Measurements from ENCODE around the gene PALD1.

The PALD1 gene

GRCh38 chr10:70497120-70497545, 18.6 kb downstream of the PALD1 start:
- no peak overlapping the region for H3K4me3 ChIP-seq (ENCODE audit: low read depth, low read length)
- TF ChIP-seq CTCF (IDR thresholded peaks at IDR 0.05; ENCODE audit: low read depth, low read length, missing control alignments), result no peak
- no peak for DNase-seq (ENCODE audit: low read depth)
- in situ Hi-C loops (cut with HindIII; ENCODE audit: low sequenced_read_pairs), result no loop called here

- H3K4me3 ChIP-seq (ENCODE audit: low read depth, low read length), result no peak overlapping the region
- in situ Hi-C loops (cut with HindIII; ENCODE audit: low sequenced_read_pairs), result no loop called here
- no peak for TF ChIP-seq CTCF (IDR thresholded peaks at IDR 0.05; ENCODE audit: low read depth, low read length, missing control alignments)
- no peak for DNase-seq (ENCODE audit: low read depth)
Observed at GRCh38 chr10:70498970-70499835, 20.6 kb downstream of the PALD1 start.

GRCh38 chr10:70499836-70500167, 21.2 kb downstream of the PALD1 start:
- H3K4me3 ChIP-seq (ENCODE audit: low read depth, low read length), result no peak overlapping the region
- in situ Hi-C loops (cut with HindIII; ENCODE audit: low sequenced_read_pairs), result no loop called here
- DNase-seq (ENCODE audit: low read depth), result no peak
- TF ChIP-seq CTCF (IDR thresholded peaks at IDR 0.05; ENCODE audit: low read depth, low read length, missing control alignments), result no peak

GRCh38 chr10:70500368-70500767, 21.8 kb downstream of the PALD1 start:
- in situ Hi-C loops (cut with HindIII; ENCODE audit: low sequenced_read_pairs), result no loop called here
- H3K4me3 ChIP-seq (ENCODE audit: low read depth, low read length), result no peak overlapping the region
- no peak for DNase-seq (ENCODE audit: low read depth)
- TF ChIP-seq CTCF (IDR thresholded peaks at IDR 0.05; ENCODE audit: low read depth, low read length, missing control alignments), result no peak

- H3K4me3 ChIP-seq (ENCODE audit: low read depth, low read length), result no peak overlapping the region
- in situ Hi-C loops (cut with HindIII; ENCODE audit: low sequenced_read_pairs), result no loop called here
- DNase-seq (ENCODE audit: low read depth), result no peak
- no peak for TF ChIP-seq CTCF (IDR thresholded peaks at IDR 0.05; ENCODE audit: low read depth, low read length, missing control alignments)
Observed at GRCh38 chr10:70500812-70501301, 22.3 kb downstream of the PALD1 start.

GRCh38 chr10:70502406-70502805, 23.8 kb downstream of the PALD1 start:
- H3K4me3 ChIP-seq (ENCODE audit: low read depth, low read length), result no peak overlapping the region
- DNase-seq (ENCODE audit: low read depth), result no peak
- in situ Hi-C loops (cut with HindIII; ENCODE audit: low sequenced_read_pairs), result no loop called here
- no peak for TF ChIP-seq CTCF (IDR thresholded peaks at IDR 0.05; ENCODE audit: low read depth, low read length, missing control alignments)

Measured in astrocyte of the cerebellum (primary cell).